B cell (primary cell): ENCODE results near the gene PALM. TPM values are rescaled to one million over a fixed set of nuclear protein-coding genes. Genes with fewer than 3 reads are reported as not detected.

Experiments
- ATAC-seq: fragments of 200-7000 bp; cut with Tn5 transposase; one replicate; pipeline ENCODE4 v1.10.0; 2021; ENCODE audit warnings: low read depth, mild to moderate bottlenecking, moderate number of reproducible peaks, moderate library complexity
- CTCF ChIA-PET: fragments of 350-600 bp; sonication (Branson Sonifier 250); formaldehyde crosslinking; loops from one replicate; lab custom pipeline; 2021; ENCODE audit warnings: antibody characterized with exemption, inconsistent platforms; lab: Charles Lee
- POLR2A ChIA-PET: fragments of 350-600 bp; sonication (Branson Sonifier 250); formaldehyde crosslinking; loops from one replicate; lab custom pipeline; 2021; ENCODE audit warnings: antibody characterized with exemption; lab: Charles Lee
- DNase-seq: peaks from one replicate; pipeline ENCODE4 v3.0.0; 2013
- H2AFZ ChIP-seq: 2 replicates; pipeline ENCODE4 v1.6.1; 2012; ENCODE audit warnings: mild to moderate bottlenecking, low read depth, low read length; ENCODE audit not compliant: insufficient read depth, poor library complexity, severe bottlenecking
- H3K27ac ChIP-seq, 2 donors: 1 replicate in 1 of 2; 2 replicates in 1 of 2; pipeline ENCODE4 v1.5.1; 2012 to 2013; ENCODE audit warnings: low read length in 2 of 2, mild to moderate bottlenecking in 2 of 2, moderate library complexity in 1 of 2
- H3K27me3 ChIP-seq, 4 experiments: fragments of 200-600 bp in 1 of 4; sonication (generic) in 1 of 4; replicated peaks in 1 of 4; 1 replicate in 2 of 4; 2 replicates in 2 of 4; pipeline versions ENCODE4 v1.6.1 to v1.7.0; 2013 to 2016; ENCODE audit warnings: low read length in 3 of 4, mild to moderate bottlenecking in 2 of 4, mixed read lengths in 1 of 4, moderate library complexity in 1 of 4; ENCODE audit not compliant: insufficient read depth in 4 of 4, control insufficient read depth in 3 of 4; ENCODE audit errors: control extremely low read depth in 1 of 4
- H3K36me3 ChIP-seq, 2 experiments: replicated peaks in 1 of 2; 1 replicate in 1 of 2; 2 replicates in 1 of 2; pipeline versions ENCODE4 v1.6.1 to v1.7.1; 2013; ENCODE audit warnings: low read length in 1 of 2; ENCODE audit not compliant: insufficient read depth in 2 of 2, control insufficient read depth in 1 of 2; ENCODE audit errors: control extremely low read depth in 1 of 2, extremely low read depth in 1 of 2
- H3K4me1 ChIP-seq, 2 donors: fragments of 200-600 bp in 1 of 2; sonication (generic) in 1 of 2; 1 replicate in 1 of 2; 2 replicates in 1 of 2; pipeline versions ENCODE4 v1.5.1 to v1.6.1; 2013 to 2017; ENCODE audit warnings: low read length in 2 of 2; ENCODE audit not compliant: control insufficient read depth in 2 of 2, insufficient read depth in 2 of 2
- H3K4me2 ChIP-seq: replicated peaks from 2 replicates; pipeline ENCODE3; 2012; ENCODE audit warnings: mild to moderate bottlenecking, low read depth, low read length; ENCODE audit not compliant: poor library complexity, severe bottlenecking
- H3K4me3 ChIP-seq, 5 experiments: fragments of 200-600 bp in 1 of 5; sonication (generic) in 1 of 5; 1 replicate in 3 of 5; 2 replicates in 2 of 5; pipeline versions ENCODE4 v1.5.1 to v1.7.0; 2011 to 2016; ENCODE audit warnings: low read length in 4 of 5, mild to moderate bottlenecking in 4 of 5, low read depth in 2 of 5, control low read depth in 1 of 5, moderate library complexity in 1 of 5; ENCODE audit not compliant: insufficient read depth in 1 of 5; ENCODE audit errors: control extremely low read depth in 1 of 5, extremely low read depth in 1 of 5
- H3K79me2 ChIP-seq: fragments of 200-600 bp; sonication (generic); one replicate; pipeline ENCODE4 v1.6.0; 2016; ENCODE audit warnings: low read length; ENCODE audit not compliant: control insufficient read depth, insufficient read depth
- H3K9ac ChIP-seq: fragments of 200-600 bp; sonication (generic); 2 replicates; pipeline ENCODE4 v1.6.1; 2017; ENCODE audit warnings: mild to moderate bottlenecking, low read length, moderate library complexity
- H3K9me3 ChIP-seq, 3 donors: one replicate each; pipeline versions ENCODE4 v1.6.1 to v1.7.1; 2013; ENCODE audit warnings: low read length in 2 of 3; ENCODE audit not compliant: control insufficient read depth in 2 of 3, insufficient read depth in 1 of 3; ENCODE audit errors: control extremely low read depth in 1 of 3
- H4K20me1 ChIP-seq: 2 replicates; pipeline ENCODE4 v1.6.0; 2012; ENCODE audit warnings: mild to moderate bottlenecking, low read length; ENCODE audit not compliant: insufficient read depth, control insufficient read depth, poor library complexity, severe bottlenecking
- H3K27ac Mint-ChIP-seq: one replicate; pipeline ENCODE4 v1.8.0; 2021; ENCODE audit warnings: mixed read lengths
- H3K27me3 Mint-ChIP-seq: one replicate; pipeline ENCODE4 v1.8.0; 2021; ENCODE audit warnings: mixed read lengths
- H3K4me1 Mint-ChIP-seq: one replicate; pipeline ENCODE4 v1.8.0; 2021; ENCODE audit warnings: mixed read lengths
- H3K4me3 Mint-ChIP-seq: one replicate; pipeline ENCODE4 v1.8.0; 2021; ENCODE audit warnings: mixed read lengths
- H3K9me3 Mint-ChIP-seq: one replicate; pipeline ENCODE4 v1.8.0; 2022; ENCODE audit warnings: mixed read lengths; ENCODE audit not compliant: insufficient read depth
- EZH2 ChIP-seq: IDR thresholded peaks from 2 replicates; pipeline ENCODE4 v1.6.1; 2012; ENCODE audit warnings: borderline replicate concordance, low read depth, mild to moderate bottlenecking, moderate library complexity, low read length; ENCODE audit not compliant: insufficient read depth, poor library complexity, severe bottlenecking
- WGBS: methylation state at CpG from one replicate; pipeline ENCODE4 v1.1.5; 2013; ENCODE audit warnings: missing lambda C conversion rate; ENCODE audit not compliant: insufficient coverage; 5-methylcytosine and 5-hydroxymethylcytosine counted together
- intact Hi-C: fragments of 100-400 bp; cut with micrococcal nuclease; formaldehyde crosslinking; loops from one replicate; pipeline ENCODE4 v1.10.0; 2022
- polyA plus RNA-seq: library from polyadenylated mRNA; depleted of rRNA; stranded (reverse); fragments of >200 nt; gene quantifications from 2 replicates; pipeline ENCODE4 v1.2.3, GENCODE V29; 2012
- total RNA-seq, 2 donors: library from RNA; stranded (reverse); fragments of 120-200 nt in 1 of 2; gene quantifications; 1 replicate in 1 of 2; 2 replicates in 1 of 2; pipeline versions ENCODE4 v1.2.3 to v1.2.4, GENCODE V29; 2013 to 2022
- TF ChIP-seq, protein P1 (sequence below): fragments of 200-600 bp; IDR thresholded peaks from one replicate; pipeline ENCODE4 v1.8.0; 2022; ENCODE audit warnings: antibody characterized with exemption, mild to moderate bottlenecking

The PALM gene
- total and polyA plus RNA-seq, 2 donors (not counting 1 experiment from before 2014, with no cell fraction given) = 0.15 TPM; not detected in 1

DNA sequence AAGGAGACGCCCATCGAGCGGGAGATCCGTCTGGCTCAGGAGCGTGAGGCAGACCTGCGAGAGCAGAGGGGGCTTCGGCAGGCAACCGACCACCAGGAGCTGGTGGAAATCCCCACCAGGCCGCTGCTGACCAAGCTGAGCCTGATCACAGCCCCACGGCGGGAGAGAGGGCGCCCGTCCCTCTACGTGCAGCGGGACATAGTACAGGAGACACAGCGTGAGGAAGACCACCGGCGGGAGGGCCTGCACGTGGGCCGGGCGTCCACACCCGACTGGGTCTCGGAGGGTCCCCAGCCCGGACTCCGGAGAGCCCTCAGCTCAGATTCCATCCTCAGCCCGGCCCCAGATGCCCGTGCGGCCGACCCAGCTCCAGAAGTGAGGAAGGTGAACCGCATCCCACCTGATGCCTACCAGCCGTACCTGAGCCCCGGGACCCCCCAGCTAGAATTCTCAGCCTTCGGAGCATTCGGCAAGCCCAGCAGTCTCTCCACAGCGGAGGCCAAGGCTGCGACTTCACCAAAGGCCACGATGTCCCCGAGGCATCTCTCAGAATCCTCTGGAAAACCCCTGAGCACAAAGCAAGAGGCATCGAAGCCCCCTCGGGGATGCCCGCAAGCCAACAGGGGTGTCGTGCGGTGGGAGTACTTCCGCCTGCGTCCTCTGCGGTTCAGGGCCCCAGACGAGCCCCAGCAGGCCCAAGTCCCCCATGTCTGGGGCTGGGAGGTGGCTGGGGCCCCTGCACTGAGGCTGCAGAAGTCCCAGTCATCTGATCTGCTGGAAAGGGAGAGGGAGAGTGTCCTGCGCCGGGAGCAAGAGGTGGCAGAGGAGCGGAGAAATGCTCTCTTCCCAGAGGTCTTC lies 49.3 kb downstream of the PALM start:
- POLR2A ChIA-PET = no interaction called here
- H3K27me3 Mint-ChIP-seq = no peaks in the 10 kb centered on the region
- H3K4me3 Mint-ChIP-seq = no peak overlapping the region

DNA sequence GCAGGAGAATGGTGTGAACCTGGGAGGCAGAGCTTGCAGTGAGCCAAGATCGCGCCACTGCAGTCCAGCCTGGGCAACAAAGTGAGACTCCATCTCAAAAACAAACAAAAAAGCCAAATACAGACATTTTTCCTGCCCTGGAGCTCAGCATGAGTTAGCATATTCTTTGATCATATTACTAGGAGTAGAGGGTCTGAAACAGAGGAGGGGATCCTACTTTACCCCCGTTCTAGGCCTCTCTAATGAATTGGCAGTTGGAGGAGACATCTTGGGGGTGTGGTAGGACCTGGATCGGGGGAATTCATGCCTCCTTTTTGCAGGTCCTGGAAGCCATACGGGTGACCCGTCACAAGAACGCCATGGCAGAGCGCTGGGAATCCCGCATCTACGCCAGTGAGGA lies 54.4 kb downstream of the PALM start:
- Histone ChIP-seq H3K27me3 (peaks cover 0 to 19% (median 0%) of the 10 kb centered on the region in 4 experiments), H2AFZ (no peak overlapping the region), H3K4me2 (no peak overlapping the region), H3K36me3 (no peaks in the 10 kb centered on the region), H3K9me3 (peaks cover 0 to 35% (median 0%) of the 10 kb centered on the region in 3 donors), H3K4me3 (no peak overlapping the region), H3K4me1 (no peaks in the 10 kb centered on the region), H3K9ac (no peak overlapping the region), H3K27ac (no peak overlapping the region), H3K79me2 (no peaks in the 10 kb centered on the region), H4K20me1 (no peaks in the 10 kb centered on the region)
- peaks cover 4% of the 10 kb centered on the region for H3K9me3 Mint-ChIP-seq
- TF ChIP-seq, protein P1, sequence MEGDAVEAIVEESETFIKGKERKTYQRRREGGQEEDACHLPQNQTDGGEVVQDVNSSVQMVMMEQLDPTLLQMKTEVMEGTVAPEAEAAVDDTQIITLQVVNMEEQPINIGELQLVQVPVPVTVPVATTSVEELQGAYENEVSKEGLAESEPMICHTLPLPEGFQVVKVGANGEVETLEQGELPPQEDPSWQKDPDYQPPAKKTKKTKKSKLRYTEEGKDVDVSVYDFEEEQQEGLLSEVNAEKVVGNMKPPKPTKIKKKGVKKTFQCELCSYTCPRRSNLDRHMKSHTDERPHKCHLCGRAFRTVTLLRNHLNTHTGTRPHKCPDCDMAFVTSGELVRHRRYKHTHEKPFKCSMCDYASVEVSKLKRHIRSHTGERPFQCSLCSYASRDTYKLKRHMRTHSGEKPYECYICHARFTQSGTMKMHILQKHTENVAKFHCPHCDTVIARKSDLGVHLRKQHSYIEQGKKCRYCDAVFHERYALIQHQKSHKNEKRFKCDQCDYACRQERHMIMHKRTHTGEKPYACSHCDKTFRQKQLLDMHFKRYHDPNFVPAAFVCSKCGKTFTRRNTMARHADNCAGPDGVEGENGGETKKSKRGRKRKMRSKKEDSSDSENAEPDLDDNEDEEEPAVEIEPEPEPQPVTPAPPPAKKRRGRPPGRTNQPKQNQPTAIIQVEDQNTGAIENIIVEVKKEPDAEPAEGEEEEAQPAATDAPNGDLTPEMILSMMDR = no peak
- TF ChIP-seq EZH2 = no peak
- no peaks in the 10 kb centered on the region for H3K4me1 Mint-ChIP-seq
- no peak for DNase-seq
- no peak overlapping the region for H3K27ac Mint-ChIP-seq
- no peak for ATAC-seq
- no peak overlapping the region for H3K4me3 Mint-ChIP-seq
- 94% methylated on average over 8 of the region's 10 CpGs for WGBS
- peaks cover 4% of the 10 kb centered on the region for H3K27me3 Mint-ChIP-seq
- POLR2A ChIA-PET = no interaction called here
- intact Hi-C loops = no loop called here
- CTCF ChIA-PET = interaction anchor here (0.5 kb wide), 1 partner anchor 122 kb away, joined by 3 read pairs; no protein-coding TSS in a partner anchor

More for the DNA sequence above, 49.3 kb downstream of the PALM start:
- ATAC-seq (no peak), DNase-seq (no peak)
- TF ChIP-seq EZH2 = no peak
- TF ChIP-seq, protein P1 = no peak
- Histone ChIP-seq H3K79me2 (no peaks in the 10 kb centered on the region), H3K4me1 (no peaks in the 10 kb centered on the region), H3K4me2 (no peak overlapping the region), H4K20me1 (no peaks in the 10 kb centered on the region), H3K4me3 (no peak overlapping the region), H3K27ac (no peak overlapping the region), H3K27me3 (peaks cover 0 to 2% (median 0%) of the 10 kb centered on the region in 4 experiments), H3K9me3 (peaks cover 0 to 48% (median 0%) of the 10 kb centered on the region in 3 donors), H3K9ac (no peak overlapping the region), H2AFZ (no peak overlapping the region), H3K36me3 (no peaks in the 10 kb centered on the region)
- Mint-ChIP-seq H3K4me1 (no peaks in the 10 kb centered on the region), H3K27ac (no peak overlapping the region), H3K9me3 (peaks cover 4% of the 10 kb centered on the region)
- intact Hi-C loops = no loop called here
- CTCF ChIA-PET = no interaction called here
- 97% methylated on average over 50 of the region's 50 CpGs for WGBS
